A673 (cell line): ENCODE data around the gene IQCM. TPM values are rescaled to one million over a fixed set of nuclear protein-coding genes. Genes with fewer than 3 reads are reported as not detected.

ENCODE experiments used
- BruUV-seq: library from RNA; stranded (reverse); fragments of 400-500 nt; replicated peaks from 2 replicates; lab custom pipeline; 2021; lab: Mats Ljungman, UMichigan
- CTCF ChIA-PET: fragments of 300-600 bp; sonication (Branson Sonifier 250); formaldehyde crosslinking; loops from one replicate; lab custom pipeline; 2022; ENCODE audit warnings: antibody characterized with exemption; lab: Charles Lee
- POLR2A ChIA-PET: fragments of 300-600 bp; sonication (Branson Sonifier 250); formaldehyde crosslinking; loops from one replicate; lab custom pipeline; 2022; ENCODE audit warnings: antibody characterized with exemption; ENCODE audit not compliant: low non-redundant PET; lab: Charles Lee
- DNase-seq: peaks from one replicate; pipeline ENCODE4 v3.0.0-alpha.2; 2015; ENCODE audit warnings: low spot score
- H3K27ac ChIP-seq: fragments of 200-600 bp; sonication (generic); 2 replicates; pipeline ENCODE4 v1.5.1; 2016; ENCODE audit warnings: mixed run types, low read depth, mild to moderate bottlenecking, mixed read lengths, antibody characterized with exemption, low read length; ENCODE audit not compliant: poor library complexity, severe bottlenecking
- H3K27me3 ChIP-seq: fragments of 200-600 bp; sonication (generic); replicated peaks from 2 replicates; pipeline ENCODE4 v1.6.1; 2017; ENCODE audit warnings: mixed run types, low read depth, mild to moderate bottlenecking, mixed read lengths, antibody characterized with exemption, low read length; ENCODE audit not compliant: insufficient read depth, poor library complexity
- H3K36me3 ChIP-seq: fragments of 200-600 bp; sonication (generic); 2 replicates; pipeline ENCODE4 v1.6.1; 2016; ENCODE audit warnings: mixed run types, mild to moderate bottlenecking, mixed read lengths, antibody characterized with exemption, low read length; ENCODE audit not compliant: insufficient read depth, poor library complexity, severe bottlenecking
- H3K4me1 ChIP-seq: fragments of 200-600 bp; sonication (generic); 2 replicates; pipeline ENCODE4 v1.6.1; 2017; ENCODE audit warnings: mixed run types, mild to moderate bottlenecking, mixed read lengths, antibody characterized with exemption, low read length; ENCODE audit not compliant: insufficient read depth, poor library complexity, severe bottlenecking
- H3K4me3 ChIP-seq: fragments of 200-600 bp; sonication (generic); 2 replicates; pipeline ENCODE4 v1.5.1; 2016; ENCODE audit warnings: low read depth, mixed run types, mild to moderate bottlenecking, mixed read lengths, low read length; ENCODE audit not compliant: poor library complexity, severe bottlenecking
- H3K9me3 ChIP-seq: fragments of 200-600 bp; sonication (generic); 2 replicates; pipeline ENCODE4 v1.6.1; 2016; ENCODE audit warnings: mixed run types, low read depth, mild to moderate bottlenecking, mixed read lengths, antibody characterized with exemption, low read length; ENCODE audit not compliant: poor library complexity, severe bottlenecking
- CTCF ChIP-seq: fragments of 300-800, 200-600 bp; sonication (generic); conservative IDR thresholded peaks from 2 replicates; pipeline ENCODE4 v1.5.1; 2017; ENCODE audit warnings: low read depth, mild to moderate bottlenecking, antibody characterized with exemption, low read length, moderate library complexity, mixed read lengths
- EZH2 ChIP-seq: fragments of 200-600 bp; sonication (generic); IDR thresholded peaks from 2 replicates; pipeline ENCODE4 v1.6.1; 2017; ENCODE audit warnings: borderline replicate concordance, low read depth, mild to moderate bottlenecking, mixed read lengths, antibody characterized with exemption, low read length; ENCODE audit not compliant: poor library complexity, severe bottlenecking
- intact Hi-C: fragments of 100-400 bp; cut with micrococcal nuclease; formaldehyde crosslinking; loops from one replicate; pipeline ENCODE4 v1.10.0; 2022; ENCODE audit not compliant: unreplicated experiment
- total RNA-seq: library from RNA; stranded (reverse); gene quantifications from 2 replicates; pipeline ENCODE4 v1.2.3, GENCODE V29; 2021

IQCM gene
- total RNA-seq, 1 experiment from 2014 or later = not detected

- no peak overlapping the region for H3K27ac ChIP-seq
- no TSS peak for BruUV-seq
- no peaks in the 10 kb centered on the region for H3K36me3 ChIP-seq
- H3K4me3 ChIP-seq = no peak overlapping the region
- POLR2A ChIA-PET = interaction anchor here (0.6 kb wide), 1 partner anchor 57 kb away, joined by 4 read pairs; no protein-coding TSS in a partner anchor
- no peak for DNase-seq
- CTCF ChIA-PET = no interaction called here
- no peaks in the 10 kb centered on the region for H3K27me3 ChIP-seq
- TF ChIP-seq CTCF = no peak
- TF ChIP-seq EZH2 = no peak
- intact Hi-C loops = no loop called here
- no peaks in the 10 kb centered on the region for H3K4me1 ChIP-seq
- no peaks in the 10 kb centered on the region for H3K9me3 ChIP-seq
Observed at GRCh38 chr4:149426461-149426860, 389.2 kb downstream of the IQCM start.

GRCh38 chr4:149409555-149409962 lies 406.1 kb downstream of the IQCM start:
- Histone ChIP-seq H3K9me3 (no peaks in the 10 kb centered on the region), H3K4me1 (peaks cover 10% of the 10 kb centered on the region), H3K36me3 (no peaks in the 10 kb centered on the region), H3K4me3 (no peak overlapping the region), H3K27me3 (no peaks in the 10 kb centered on the region), H3K27ac (peak overlapping the region; percentile 31)
- no TSS peak for BruUV-seq
- no peak for DNase-seq
- TF ChIP-seq CTCF (no peak), EZH2 (no peak)
- ChIA-PET CTCF (no interaction called here), POLR2A (no interaction called here)
- intact Hi-C loops = no loop called here

- no peak overlapping the region for H3K4me3 ChIP-seq
- BruUV-seq = no TSS peak
- DNase-seq = peak; percentile 88
- no peak overlapping the region for H3K27ac ChIP-seq
- H3K36me3 ChIP-seq = no peaks in the 10 kb centered on the region
- intact Hi-C loops = no loop called here
- CTCF ChIA-PET = no interaction called here
- POLR2A ChIA-PET = no interaction called here
- TF ChIP-seq EZH2 (no peak), CTCF (no peak)
- no peaks in the 10 kb centered on the region for H3K9me3 ChIP-seq
- H3K4me1 ChIP-seq = peaks cover 10% of the 10 kb centered on the region
- no peaks in the 10 kb centered on the region for H3K27me3 ChIP-seq
Observed at GRCh38 chr4:149409146-149409545, 406.5 kb downstream of the IQCM start.
